Osteoblast (primary cell): ENCODE data around the gene EZH1. TPM values are rescaled to one million over a fixed set of nuclear protein-coding genes. Genes with fewer than 3 reads are reported as not detected.

Experiments used
- DNase-seq: peaks from one replicate; pipeline ENCODE4 v3.0.0; 2011; ENCODE audit warnings: low spot score, mixed read lengths; ENCODE audit not compliant: insufficient read length; ENCODE audit errors: missing footprints
- H2AFZ ChIP-seq: 2 replicates; pipeline ENCODE4 v1.6.0; 2011; ENCODE audit warnings: mild to moderate bottlenecking, low read length
- H3K27ac ChIP-seq: 2 replicates; pipeline ENCODE4 v1.5.1; 2011; ENCODE audit warnings: mild to moderate bottlenecking, low read depth, low read length, moderate library complexity
- H3K27me3 ChIP-seq: 2 replicates; pipeline ENCODE4 v1.6.0; 2012; ENCODE audit warnings: mild to moderate bottlenecking, control low read depth, inconsistent platforms, low read length, moderate library complexity; ENCODE audit not compliant: insufficient read depth
- H3K36me3 ChIP-seq: 2 replicates; pipeline ENCODE4 v1.5.1; 2011; ENCODE audit warnings: mild to moderate bottlenecking, low read length, control low read depth, moderate library complexity; ENCODE audit not compliant: insufficient read depth
- H3K4me1 ChIP-seq: 2 replicates; pipeline ENCODE4 v1.5.1; 2011; ENCODE audit warnings: mild to moderate bottlenecking, low read length, control low read depth, moderate library complexity; ENCODE audit not compliant: insufficient read depth
- H3K4me2 ChIP-seq: 2 replicates; pipeline ENCODE4 v1.6.0; 2011; ENCODE audit warnings: mild to moderate bottlenecking, low read length; ENCODE audit not compliant: insufficient read depth
- H3K4me3 ChIP-seq: fragments of 200-600 bp; sonication (generic); 3 replicates; pipeline ENCODE4 v1.5.1; 2012; ENCODE audit warnings: mild to moderate bottlenecking, low read length, inconsistent platforms; ENCODE audit not compliant: insufficient read depth
- H3K79me2 ChIP-seq: 2 replicates; pipeline ENCODE4 v1.6.0; 2012; ENCODE audit warnings: mild to moderate bottlenecking, low read length, control low read depth, inconsistent platforms; ENCODE audit not compliant: insufficient read depth
- H3K9me3 ChIP-seq: 2 replicates; pipeline ENCODE4 v1.5.1; 2011; ENCODE audit warnings: low read depth, low read length, control low read depth
- H4K20me1 ChIP-seq: 2 replicates; pipeline ENCODE4 v1.6.0; 2012; ENCODE audit warnings: mild to moderate bottlenecking, low read length, control low read depth; ENCODE audit not compliant: insufficient read depth
- CTCF ChIP-seq: IDR thresholded peaks from 2 replicates; pipeline ENCODE4 v1.5.1; 2011; ENCODE audit warnings: mild to moderate bottlenecking, low read depth, low read length, moderate library complexity; ENCODE audit errors: extremely low read depth
- total RNA-seq: library from RNA; depleted of rRNA; stranded (reverse); fragments of >200 nt; gene quantifications from 2 replicates; pipeline ENCODE4 v1.2.3, GENCODE V29; 2012

EZH1 gene
- total RNA-seq, 1 donor, result 30.8 TPM

- Histone ChIP-seq H3K9me3 (no peaks in the 10 kb centered on the region), H3K36me3 (no peaks in the 10 kb centered on the region), H3K27ac (peak overlapping the region; percentile 94), H2AFZ (peak overlapping the region; percentile 92), H4K20me1 (peaks cover 24% of the 10 kb centered on the region), H3K4me2 (peak overlapping the region; percentile 88), H3K27me3 (no peaks in the 10 kb centered on the region), H3K79me2 (peaks cover 27% of the 10 kb centered on the region), H3K4me3 (peak overlapping the region; percentile 68), H3K4me1 (peaks cover 54% of the 10 kb centered on the region)
- peak; percentile 95 for DNase-seq
- TF ChIP-seq CTCF, result no peak
Measured at GRCh38 chr17:42678951-42679491, 65.8 kb downstream of the EZH1 start.

- peak overlapping the region; percentile 73 for H3K4me3 ChIP-seq
- peak; percentile 99 for DNase-seq
- peak overlapping the region; percentile 94 for H3K27ac ChIP-seq
- peaks cover 5% of the 10 kb centered on the region for H3K36me3 ChIP-seq
- peaks cover 54% of the 10 kb centered on the region for H3K4me1 ChIP-seq
- no peak for TF ChIP-seq CTCF
- H3K27me3 ChIP-seq, result no peaks in the 10 kb centered on the region
- H3K79me2 ChIP-seq, result peaks cover 32% of the 10 kb centered on the region
- H2AFZ ChIP-seq, result peak overlapping the region; percentile 92
- H3K9me3 ChIP-seq, result no peaks in the 10 kb centered on the region
- peak overlapping the region; percentile 88 for H3K4me2 ChIP-seq
- peaks cover 29% of the 10 kb centered on the region for H4K20me1 ChIP-seq
Measured at GRCh38 chr17:42677921-42678781, 66.7 kb downstream of the EZH1 start.

GRCh38 chr17:42677012-42677857 is 67.6 kb downstream of the EZH1 start:
- Histone ChIP-seq H3K9me3 (no peaks in the 10 kb centered on the region), H3K4me1 (peaks cover 50% of the 10 kb centered on the region)

More at GRCh38 chr17:42677012-42677857, 67.6 kb downstream of the EZH1 start:
- no peaks in the 10 kb centered on the region for H3K27me3 ChIP-seq
- H3K27ac ChIP-seq, result peak overlapping the region; percentile 94
- no peak for TF ChIP-seq CTCF
- H3K79me2 ChIP-seq, result peaks cover 34% of the 10 kb centered on the region
- H3K4me3 ChIP-seq, result peak overlapping the region; percentile 96
- peaks cover 30% of the 10 kb centered on the region for H4K20me1 ChIP-seq
- H3K36me3 ChIP-seq, result peaks cover 14% of the 10 kb centered on the region
- peak; percentile 100 for DNase-seq
- H2AFZ ChIP-seq, result peak overlapping the region; percentile 92
- peak overlapping the region; percentile 97 for H3K4me2 ChIP-seq
